WTC11 (cell line): ENCODE data around the gene NEDD4L. TPM values are rescaled to one million over a fixed set of nuclear protein-coding genes. Genes with fewer than 3 reads are reported as not detected.

Experiments
- ATAC-seq: fragments of 200-7000 bp; cut with Tn5 transposase; 2 replicates; pipeline ENCODE4 v1.10.0; 2021; ENCODE audit warnings: mild to moderate bottlenecking, moderate library complexity
- CTCF ChIA-PET: fragments of 300-600 bp; sonication (Branson Sonifier 250); formaldehyde crosslinking; loops from one replicate; lab custom pipeline; 2021; ENCODE audit warnings: antibody characterized with exemption; lab: Charles Lee
- POLR2A ChIA-PET: fragments of 350-600 bp; sonication (Branson Sonifier 250); formaldehyde crosslinking; loops from one replicate; lab custom pipeline; 2021; ENCODE audit warnings: antibody characterized with exemption; lab: Charles Lee
- DNase-seq: peaks from one replicate; pipeline ENCODE4 v3.0.0; 2021; ENCODE audit warnings: low spot score
- H3K27ac Mint-ChIP-seq: 2 replicates; pipeline ENCODE4 v1.8.0; 2021; ENCODE audit warnings: mixed read lengths
- H3K27me3 Mint-ChIP-seq: 2 replicates; pipeline ENCODE4 v1.8.0; 2021; ENCODE audit warnings: low read depth, mild to moderate bottlenecking, moderate library complexity, mixed read lengths
- H3K36me3 Mint-ChIP-seq: 2 replicates; pipeline ENCODE4 v1.8.0; 2021; ENCODE audit warnings: mixed read lengths
- H3K4me1 Mint-ChIP-seq: 2 replicates; pipeline ENCODE4 v1.8.0; 2022; ENCODE audit warnings: mixed read lengths
- H3K4me3 Mint-ChIP-seq: 2 replicates; pipeline ENCODE4 v1.8.0; 2021; ENCODE audit warnings: mild to moderate bottlenecking, moderate library complexity, mixed read lengths
- H3K9me3 Mint-ChIP-seq: 2 replicates; pipeline ENCODE4 v1.8.0; 2021; ENCODE audit warnings: mixed read lengths
- ATF1 ChIP-seq: sonication (generic); formaldehyde crosslinking; IDR thresholded peaks from 2 replicates; pipeline ENCODE4 v1.8.1; 2023; ENCODE audit warnings: mild to moderate bottlenecking, moderate library complexity, missing genetic modification reagents
- ELF4 ChIP-seq: sonication (generic); formaldehyde crosslinking; IDR thresholded peaks from 2 replicates; pipeline ENCODE4 v1.8.1; 2022; ENCODE audit warnings: low read depth, mild to moderate bottlenecking, moderate library complexity, missing genetic modification reagents
- GABPB1 ChIP-seq: sonication (generic); formaldehyde crosslinking; IDR thresholded peaks from 2 replicates; pipeline ENCODE4 v1.8.1; 2023; ENCODE audit warnings: mild to moderate bottlenecking, missing genetic modification reagents
- JUN ChIP-seq: sonication (generic); formaldehyde crosslinking; IDR thresholded peaks from 2 replicates; pipeline ENCODE4 v1.8.0; 2023; ENCODE audit warnings: mild to moderate bottlenecking, missing genetic modification reagents
- KAT7 ChIP-seq: sonication (generic); formaldehyde crosslinking; IDR thresholded peaks from 2 replicates; pipeline ENCODE4 v1.8.1; 2023; ENCODE audit warnings: missing genetic modification reagents, mild to moderate bottlenecking, borderline replicate concordance
- MXD4 ChIP-seq: fragments of 250-450 bp; sonication (Bioruptor Pico); IDR thresholded peaks from 2 replicates; pipeline ENCODE4 v1.8.0; 2021; ENCODE audit warnings: mild to moderate bottlenecking, moderate library complexity, borderline replicate concordance
- NFE2L1 ChIP-seq: sonication (generic); formaldehyde crosslinking; IDR thresholded peaks from 2 replicates; pipeline ENCODE4 v1.8.1; 2023; ENCODE audit warnings: missing genetic modification reagents
- SMAD3 ChIP-seq: sonication (generic); formaldehyde crosslinking; IDR thresholded peaks from 2 replicates; pipeline ENCODE4 v1.8.0; 2022; ENCODE audit warnings: missing genetic modification reagents, mild to moderate bottlenecking, borderline replicate concordance
- TEAD4 ChIP-seq: sonication (generic); formaldehyde crosslinking; IDR thresholded peaks from 2 replicates; pipeline ENCODE4 v1.8.0; 2022; ENCODE audit warnings: mild to moderate bottlenecking, missing genetic modification reagents
- ZBTB21 ChIP-seq: sonication (generic); formaldehyde crosslinking; IDR thresholded peaks from 2 replicates; pipeline ENCODE4 v1.8.1; 2023; ENCODE audit warnings: mild to moderate bottlenecking, missing genetic modification reagents, borderline replicate concordance
- ZNF121 ChIP-seq: sonication (generic); formaldehyde crosslinking; IDR thresholded peaks from 2 replicates; pipeline ENCODE4 v1.8.0; 2023; ENCODE audit warnings: missing genetic modification reagents
- total RNA-seq: library from RNA; stranded (reverse); gene quantifications from 3 replicates; pipeline ENCODE4 v1.2.3, GENCODE V29; 2021
- TF ChIP-seq, protein P1 (sequence below): sonication (generic); formaldehyde crosslinking; IDR thresholded peaks from 2 replicates; pipeline ENCODE4 v1.8.1; 2023; ENCODE audit warnings: mild to moderate bottlenecking, missing genetic modification reagents
- TF ChIP-seq, protein P2 (sequence below): fragments of 200-600 bp; IDR thresholded peaks from 2 replicates; pipeline ENCODE4 v1.8.0; 2022; ENCODE audit warnings: antibody characterized with exemption
- TF ChIP-seq, protein P3 (sequence below): fragments of 250-450 bp; sonication (Bioruptor Pico); IDR thresholded peaks from 2 replicates; pipeline ENCODE4 v2.1.2; 2022; ENCODE audit warnings: mild to moderate bottlenecking, moderate library complexity
- TF ChIP-seq, protein P4 (sequence below): sonication (generic); formaldehyde crosslinking; IDR thresholded peaks from 2 replicates; pipeline ENCODE4 v1.8.1; 2023; ENCODE audit warnings: mild to moderate bottlenecking, moderate library complexity, missing genetic modification reagents
- TF ChIP-seq, protein P5 (sequence below): sonication (generic); formaldehyde crosslinking; conservative IDR thresholded peaks from 2 replicates; pipeline ENCODE4 v1.8.1; 2022; ENCODE audit warnings: mild to moderate bottlenecking, missing genetic modification reagents
- TF ChIP-seq, protein P6 (sequence below): sonication (generic); formaldehyde crosslinking; IDR thresholded peaks from 2 replicates; pipeline ENCODE4 v1.8.0; 2023; ENCODE audit warnings: missing genetic modification reagents, mild to moderate bottlenecking, borderline replicate concordance
- TF ChIP-seq, protein P7 (sequence below): sonication (generic); formaldehyde crosslinking; IDR thresholded peaks from 2 replicates; pipeline ENCODE4 v1.8.0; 2022; ENCODE audit warnings: mild to moderate bottlenecking, missing genetic modification reagents
- TF ChIP-seq, protein P8 (sequence below): sonication (generic); formaldehyde crosslinking; IDR thresholded peaks from 2 replicates; pipeline ENCODE4 v1.8.1; 2023; ENCODE audit warnings: mild to moderate bottlenecking, missing genetic modification reagents, moderate library complexity
- TF ChIP-seq, protein P9 (sequence below): sonication (generic); formaldehyde crosslinking; IDR thresholded peaks from 2 replicates; pipeline ENCODE4 v1.8.0; 2022; ENCODE audit warnings: mild to moderate bottlenecking, missing genetic modification reagents

Gene NEDD4L
- total RNA-seq, 1 experiment from 2014 or later: 88.0 TPM

DNA sequence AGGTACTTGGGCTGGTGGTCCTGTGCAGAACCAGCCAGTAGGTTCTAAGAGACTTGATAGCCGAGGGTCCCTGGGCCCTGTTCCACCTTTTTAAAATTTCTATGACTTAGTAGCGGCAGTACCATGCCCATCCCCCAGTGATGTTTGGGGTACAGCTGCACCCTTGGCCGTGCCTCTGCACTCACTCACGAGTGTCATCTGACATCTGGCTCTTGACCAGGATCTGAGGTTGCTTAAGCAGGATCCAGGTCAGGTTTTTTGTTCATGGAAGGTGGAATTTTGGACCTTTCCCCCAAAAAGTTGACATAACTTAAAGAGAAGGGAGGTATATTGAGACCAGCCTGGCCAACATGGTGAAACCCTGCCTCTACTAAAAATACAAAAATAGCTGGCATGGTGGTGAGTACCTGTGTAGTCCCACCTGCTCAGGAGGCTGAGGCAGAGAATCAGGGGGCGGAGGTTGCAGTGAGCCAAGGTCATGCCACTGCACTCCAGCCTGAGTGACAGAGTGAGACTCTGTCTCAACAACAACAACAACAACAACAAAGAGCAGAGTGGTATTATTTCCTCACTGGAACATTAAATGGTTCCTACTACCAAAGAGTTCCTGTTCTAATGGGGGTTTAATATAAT is 163.6 kb downstream of the NEDD4L start (continued):
- TF ChIP-seq, protein P1, sequence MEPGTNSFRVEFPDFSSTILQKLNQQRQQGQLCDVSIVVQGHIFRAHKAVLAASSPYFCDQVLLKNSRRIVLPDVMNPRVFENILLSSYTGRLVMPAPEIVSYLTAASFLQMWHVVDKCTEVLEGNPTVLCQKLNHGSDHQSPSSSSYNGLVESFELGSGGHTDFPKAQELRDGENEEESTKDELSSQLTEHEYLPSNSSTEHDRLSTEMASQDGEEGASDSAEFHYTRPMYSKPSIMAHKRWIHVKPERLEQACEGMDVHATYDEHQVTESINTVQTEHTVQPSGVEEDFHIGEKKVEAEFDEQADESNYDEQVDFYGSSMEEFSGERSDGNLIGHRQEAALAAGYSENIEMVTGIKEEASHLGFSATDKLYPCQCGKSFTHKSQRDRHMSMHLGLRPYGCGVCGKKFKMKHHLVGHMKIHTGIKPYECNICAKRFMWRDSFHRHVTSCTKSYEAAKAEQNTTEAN (CRISPR knock-in tag): no peak
- no peak for TF ChIP-seq ELF4
- TF ChIP-seq MXD4 (CRISPR knock-in tag): no peak
- TF ChIP-seq KAT7: no peak
- no peak for TF ChIP-seq TEAD4
- no peak for TF ChIP-seq ATF1 (CRISPR knock-in tag)
- TF ChIP-seq, protein P2, sequence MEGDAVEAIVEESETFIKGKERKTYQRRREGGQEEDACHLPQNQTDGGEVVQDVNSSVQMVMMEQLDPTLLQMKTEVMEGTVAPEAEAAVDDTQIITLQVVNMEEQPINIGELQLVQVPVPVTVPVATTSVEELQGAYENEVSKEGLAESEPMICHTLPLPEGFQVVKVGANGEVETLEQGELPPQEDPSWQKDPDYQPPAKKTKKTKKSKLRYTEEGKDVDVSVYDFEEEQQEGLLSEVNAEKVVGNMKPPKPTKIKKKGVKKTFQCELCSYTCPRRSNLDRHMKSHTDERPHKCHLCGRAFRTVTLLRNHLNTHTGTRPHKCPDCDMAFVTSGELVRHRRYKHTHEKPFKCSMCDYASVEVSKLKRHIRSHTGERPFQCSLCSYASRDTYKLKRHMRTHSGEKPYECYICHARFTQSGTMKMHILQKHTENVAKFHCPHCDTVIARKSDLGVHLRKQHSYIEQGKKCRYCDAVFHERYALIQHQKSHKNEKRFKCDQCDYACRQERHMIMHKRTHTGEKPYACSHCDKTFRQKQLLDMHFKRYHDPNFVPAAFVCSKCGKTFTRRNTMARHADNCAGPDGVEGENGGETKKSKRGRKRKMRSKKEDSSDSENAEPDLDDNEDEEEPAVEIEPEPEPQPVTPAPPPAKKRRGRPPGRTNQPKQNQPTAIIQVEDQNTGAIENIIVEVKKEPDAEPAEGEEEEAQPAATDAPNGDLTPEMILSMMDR: no peak
- TF ChIP-seq, protein P3, sequence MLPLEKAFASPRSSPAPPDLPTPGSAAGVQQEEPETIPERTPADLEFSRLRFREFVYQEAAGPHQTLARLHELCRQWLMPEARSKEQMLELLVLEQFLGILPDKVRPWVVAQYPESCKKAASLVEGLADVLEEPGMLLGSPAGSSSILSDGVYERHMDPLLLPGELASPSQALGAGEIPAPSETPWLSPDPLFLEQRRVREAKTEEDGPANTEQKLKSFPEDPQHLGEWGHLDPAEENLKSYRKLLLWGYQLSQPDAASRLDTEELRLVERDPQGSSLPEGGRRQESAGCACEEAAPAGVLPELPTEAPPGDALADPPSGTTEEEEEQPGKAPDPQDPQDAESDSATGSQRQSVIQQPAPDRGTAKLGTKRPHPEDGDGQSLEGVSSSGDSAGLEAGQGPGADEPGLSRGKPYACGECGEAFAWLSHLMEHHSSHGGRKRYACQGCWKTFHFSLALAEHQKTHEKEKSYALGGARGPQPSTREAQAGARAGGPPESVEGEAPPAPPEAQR (CRISPR knock-in tag): no peak

DNA sequence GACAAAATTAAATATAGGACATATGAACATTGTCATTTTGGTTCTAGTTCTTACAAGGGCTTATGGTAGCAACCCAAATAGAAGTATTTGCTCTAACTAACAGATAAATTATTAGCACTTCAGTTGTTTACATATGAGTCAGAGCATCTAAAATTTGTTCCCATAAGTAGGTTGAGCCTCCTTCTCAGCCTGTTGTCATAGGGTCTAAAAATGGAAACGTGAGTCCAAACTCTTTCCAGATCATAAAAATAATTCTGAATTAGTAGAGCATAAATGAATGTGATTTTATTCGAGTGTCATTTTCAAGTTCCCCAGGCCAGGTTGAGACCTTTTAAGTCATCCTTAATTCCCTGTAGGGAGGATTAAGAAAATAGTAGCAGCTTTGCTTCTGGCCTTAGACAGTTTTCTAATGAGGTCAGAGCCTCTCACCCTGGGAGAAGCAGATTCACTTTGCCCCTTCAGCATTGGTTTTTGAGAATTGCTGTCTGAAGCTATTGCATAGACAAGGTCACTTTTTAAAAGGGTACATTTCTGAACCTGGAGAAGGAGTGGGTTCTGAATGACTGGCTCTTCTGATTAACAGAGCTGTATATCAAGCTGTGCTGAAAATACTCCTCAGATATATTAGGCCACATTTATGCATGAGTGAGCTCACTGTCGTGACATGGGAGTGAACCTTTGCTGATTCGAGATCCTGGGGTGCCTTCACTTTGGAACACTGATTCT is 164.3 kb downstream of the NEDD4L start:
- POLR2A ChIA-PET: no interaction called here
- DNase-seq (no peak), ATAC-seq (no peak)
- TF ChIP-seq NFE2L1 (CRISPR knock-in tag) (no peak), JUN (CRISPR knock-in tag) (no peak), GABPB1 (CRISPR knock-in tag) (no peak), SMAD3 (CRISPR knock-in tag) (no peak), ZBTB21 (CRISPR knock-in tag) (no peak), ZNF121 (CRISPR knock-in tag) (no peak)
- TF ChIP-seq, protein P4, sequence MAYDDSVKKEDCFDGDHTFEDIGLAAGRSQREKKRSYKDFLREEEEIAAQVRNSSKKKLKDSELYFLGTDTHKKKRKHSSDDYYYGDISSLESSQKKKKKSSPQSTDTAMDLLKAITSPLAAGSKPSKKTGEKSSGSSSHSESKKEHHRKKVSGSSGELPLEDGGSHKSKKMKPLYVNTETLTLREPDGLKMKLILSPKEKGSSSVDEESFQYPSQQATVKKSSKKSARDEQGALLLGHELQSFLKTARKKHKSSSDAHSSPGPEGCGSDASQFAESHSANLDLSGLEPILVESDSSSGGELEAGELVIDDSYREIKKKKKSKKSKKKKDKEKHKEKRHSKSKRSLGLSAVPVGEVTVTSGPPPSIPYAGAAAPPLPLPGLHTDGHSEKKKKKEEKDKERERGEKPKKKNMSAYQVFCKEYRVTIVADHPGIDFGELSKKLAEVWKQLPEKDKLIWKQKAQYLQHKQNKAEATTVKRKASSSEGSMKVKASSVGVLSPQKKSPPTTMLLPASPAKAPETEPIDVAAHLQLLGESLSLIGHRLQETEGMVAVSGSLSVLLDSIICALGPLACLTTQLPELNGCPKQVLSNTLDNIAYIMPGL (CRISPR knock-in tag): no peak
- TF ChIP-seq, protein P5, sequence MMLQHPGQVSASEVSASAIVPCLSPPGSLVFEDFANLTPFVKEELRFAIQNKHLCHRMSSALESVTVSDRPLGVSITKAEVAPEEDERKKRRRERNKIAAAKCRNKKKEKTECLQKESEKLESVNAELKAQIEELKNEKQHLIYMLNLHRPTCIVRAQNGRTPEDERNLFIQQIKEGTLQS (CRISPR knock-in tag): no peak
- TF ChIP-seq, protein P6, sequence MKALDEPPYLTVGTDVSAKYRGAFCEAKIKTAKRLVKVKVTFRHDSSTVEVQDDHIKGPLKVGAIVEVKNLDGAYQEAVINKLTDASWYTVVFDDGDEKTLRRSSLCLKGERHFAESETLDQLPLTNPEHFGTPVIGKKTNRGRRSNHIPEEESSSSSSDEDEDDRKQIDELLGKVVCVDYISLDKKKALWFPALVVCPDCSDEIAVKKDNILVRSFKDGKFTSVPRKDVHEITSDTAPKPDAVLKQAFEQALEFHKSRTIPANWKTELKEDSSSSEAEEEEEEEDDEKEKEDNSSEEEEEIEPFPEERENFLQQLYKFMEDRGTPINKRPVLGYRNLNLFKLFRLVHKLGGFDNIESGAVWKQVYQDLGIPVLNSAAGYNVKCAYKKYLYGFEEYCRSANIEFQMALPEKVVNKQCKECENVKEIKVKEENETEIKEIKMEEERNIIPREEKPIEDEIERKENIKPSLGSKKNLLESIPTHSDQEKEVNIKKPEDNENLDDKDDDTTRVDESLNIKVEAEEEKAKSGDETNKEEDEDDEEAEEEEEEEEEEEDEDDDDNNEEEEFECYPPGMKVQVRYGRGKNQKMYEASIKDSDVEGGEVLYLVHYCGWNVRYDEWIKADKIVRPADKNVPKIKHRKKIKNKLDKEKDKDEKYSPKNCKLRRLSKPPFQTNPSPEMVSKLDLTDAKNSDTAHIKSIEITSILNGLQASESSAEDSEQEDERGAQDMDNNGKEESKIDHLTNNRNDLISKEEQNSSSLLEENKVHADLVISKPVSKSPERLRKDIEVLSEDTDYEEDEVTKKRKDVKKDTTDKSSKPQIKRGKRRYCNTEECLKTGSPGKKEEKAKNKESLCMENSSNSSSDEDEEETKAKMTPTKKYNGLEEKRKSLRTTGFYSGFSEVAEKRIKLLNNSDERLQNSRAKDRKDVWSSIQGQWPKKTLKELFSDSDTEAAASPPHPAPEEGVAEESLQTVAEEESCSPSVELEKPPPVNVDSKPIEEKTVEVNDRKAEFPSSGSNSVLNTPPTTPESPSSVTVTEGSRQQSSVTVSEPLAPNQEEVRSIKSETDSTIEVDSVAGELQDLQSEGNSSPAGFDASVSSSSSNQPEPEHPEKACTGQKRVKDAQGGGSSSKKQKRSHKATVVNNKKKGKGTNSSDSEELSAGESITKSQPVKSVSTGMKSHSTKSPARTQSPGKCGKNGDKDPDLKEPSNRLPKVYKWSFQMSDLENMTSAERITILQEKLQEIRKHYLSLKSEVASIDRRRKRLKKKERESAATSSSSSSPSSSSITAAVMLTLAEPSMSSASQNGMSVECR (CRISPR knock-in tag): no peak
- TF ChIP-seq, protein P7, sequence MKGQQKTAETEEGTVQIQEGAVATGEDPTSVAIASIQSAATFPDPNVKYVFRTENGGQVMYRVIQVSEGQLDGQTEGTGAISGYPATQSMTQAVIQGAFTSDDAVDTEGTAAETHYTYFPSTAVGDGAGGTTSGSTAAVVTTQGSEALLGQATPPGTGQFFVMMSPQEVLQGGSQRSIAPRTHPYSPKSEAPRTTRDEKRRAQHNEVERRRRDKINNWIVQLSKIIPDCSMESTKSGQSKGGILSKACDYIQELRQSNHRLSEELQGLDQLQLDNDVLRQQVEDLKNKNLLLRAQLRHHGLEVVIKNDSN (CRISPR knock-in tag): no peak
- TF ChIP-seq, protein P8, sequence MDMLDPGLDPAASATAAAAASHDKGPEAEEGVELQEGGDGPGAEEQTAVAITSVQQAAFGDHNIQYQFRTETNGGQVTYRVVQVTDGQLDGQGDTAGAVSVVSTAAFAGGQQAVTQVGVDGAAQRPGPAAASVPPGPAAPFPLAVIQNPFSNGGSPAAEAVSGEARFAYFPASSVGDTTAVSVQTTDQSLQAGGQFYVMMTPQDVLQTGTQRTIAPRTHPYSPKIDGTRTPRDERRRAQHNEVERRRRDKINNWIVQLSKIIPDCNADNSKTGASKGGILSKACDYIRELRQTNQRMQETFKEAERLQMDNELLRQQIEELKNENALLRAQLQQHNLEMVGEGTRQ (CRISPR knock-in tag): no peak
- TF ChIP-seq, protein P9, sequence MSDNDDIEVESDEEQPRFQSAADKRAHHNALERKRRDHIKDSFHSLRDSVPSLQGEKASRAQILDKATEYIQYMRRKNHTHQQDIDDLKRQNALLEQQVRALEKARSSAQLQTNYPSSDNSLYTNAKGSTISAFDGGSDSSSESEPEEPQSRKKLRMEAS (CRISPR knock-in tag): no peak
- CTCF ChIA-PET: no interaction called here
- Mint-ChIP-seq H3K4me3 (no peak overlapping the region), H3K36me3 (no peaks in the 10 kb centered on the region), H3K27me3 (no peaks in the 10 kb centered on the region), H3K4me1 (peaks cover 46% of the 10 kb centered on the region), H3K27ac (peak overlapping the region; percentile 49), H3K9me3 (no peaks in the 10 kb centered on the region)
